WTC11 (cell line): ENCODE measurements around the gene SCUBE1. TPM values are rescaled to one million over a fixed set of nuclear protein-coding genes. Genes with fewer than 3 reads are reported as not detected.

ENCODE experiments used
- ATAC-seq: fragments of 200-7000 bp; cut with Tn5 transposase; 2 replicates; pipeline ENCODE4 v1.10.0; 2021; ENCODE audit warnings: mild to moderate bottlenecking, moderate library complexity
- CTCF ChIA-PET: fragments of 300-600 bp; sonication (Branson Sonifier 250); formaldehyde crosslinking; loops from one replicate; lab custom pipeline; 2021; ENCODE audit warnings: antibody characterized with exemption; lab: Charles Lee
- POLR2A ChIA-PET: fragments of 350-600 bp; sonication (Branson Sonifier 250); formaldehyde crosslinking; loops from one replicate; lab custom pipeline; 2021; ENCODE audit warnings: antibody characterized with exemption; lab: Charles Lee
- DNase-seq: peaks from one replicate; pipeline ENCODE4 v3.0.0; 2021; ENCODE audit warnings: low spot score
- H3K27ac Mint-ChIP-seq: 2 replicates; pipeline ENCODE4 v1.8.0; 2021; ENCODE audit warnings: mixed read lengths
- H3K27me3 Mint-ChIP-seq: 2 replicates; pipeline ENCODE4 v1.8.0; 2021; ENCODE audit warnings: low read depth, mild to moderate bottlenecking, moderate library complexity, mixed read lengths
- H3K36me3 Mint-ChIP-seq: 2 replicates; pipeline ENCODE4 v1.8.0; 2021; ENCODE audit warnings: mixed read lengths
- H3K4me1 Mint-ChIP-seq: 2 replicates; pipeline ENCODE4 v1.8.0; 2022; ENCODE audit warnings: mixed read lengths
- H3K4me3 Mint-ChIP-seq: 2 replicates; pipeline ENCODE4 v1.8.0; 2021; ENCODE audit warnings: mild to moderate bottlenecking, moderate library complexity, mixed read lengths
- H3K9me3 Mint-ChIP-seq: 2 replicates; pipeline ENCODE4 v1.8.0; 2021; ENCODE audit warnings: mixed read lengths
- AR ChIP-seq: fragments of 250-450 bp; sonication (Bioruptor Pico); IDR thresholded peaks from 2 replicates; pipeline ENCODE4 v1.9.0; 2021; ENCODE audit warnings: mild to moderate bottlenecking
- CBFB ChIP-seq: sonication (generic); formaldehyde crosslinking; IDR thresholded peaks from 2 replicates; pipeline ENCODE4 v1.8.1; 2022; ENCODE audit warnings: mild to moderate bottlenecking, low read depth, missing genetic modification reagents
- CREM ChIP-seq: sonication (generic); formaldehyde crosslinking; IDR thresholded peaks from 2 replicates; pipeline ENCODE4 v1.8.1; 2022; ENCODE audit warnings: mild to moderate bottlenecking, missing genetic modification reagents, moderate library complexity
- ESRRA ChIP-seq: sonication (generic); formaldehyde crosslinking; IDR thresholded peaks from 2 replicates; pipeline ENCODE4 v1.8.1; 2022; ENCODE audit warnings: mild to moderate bottlenecking, missing genetic modification reagents, borderline replicate concordance
- ETV6 ChIP-seq: sonication (generic); formaldehyde crosslinking; IDR thresholded peaks from 2 replicates; pipeline ENCODE4 v1.8.1; 2022; ENCODE audit warnings: mild to moderate bottlenecking, missing genetic modification reagents
- FOXK1 ChIP-seq: sonication (generic); formaldehyde crosslinking; IDR thresholded peaks from 2 replicates; pipeline ENCODE4 v1.8.0; 2022; ENCODE audit warnings: mild to moderate bottlenecking, moderate library complexity, missing genetic modification reagents
- GABPB1 ChIP-seq: sonication (generic); formaldehyde crosslinking; IDR thresholded peaks from 2 replicates; pipeline ENCODE4 v1.8.1; 2023; ENCODE audit warnings: mild to moderate bottlenecking, missing genetic modification reagents
- GTF2I ChIP-seq: fragments of 250-450 bp; sonication (Bioruptor Pico); conservative IDR thresholded peaks from 2 replicates; pipeline ENCODE4 v1.4.0; 2021; ENCODE audit warnings: mild to moderate bottlenecking
- HMGA2 ChIP-seq: fragments of 250-450 bp; sonication (Bioruptor Pico); IDR thresholded peaks from 2 replicates; pipeline ENCODE4 v1.4.0; 2021; ENCODE audit warnings: mild to moderate bottlenecking, moderate library complexity
- IRF1 ChIP-seq: sonication (generic); formaldehyde crosslinking; IDR thresholded peaks from 2 replicates; pipeline ENCODE4 v1.8.0; 2023; ENCODE audit warnings: missing genetic modification reagents
- IRF2 ChIP-seq: sonication (generic); formaldehyde crosslinking; IDR thresholded peaks from 2 replicates; pipeline ENCODE4 v1.8.0; 2022; ENCODE audit warnings: low read depth, missing genetic modification reagents, borderline replicate concordance
- KAT7 ChIP-seq: sonication (generic); formaldehyde crosslinking; IDR thresholded peaks from 2 replicates; pipeline ENCODE4 v1.8.1; 2023; ENCODE audit warnings: missing genetic modification reagents, mild to moderate bottlenecking, borderline replicate concordance
- MLX ChIP-seq: sonication (generic); formaldehyde crosslinking; IDR thresholded peaks from 2 replicates; pipeline ENCODE4 v1.8.1; 2023; ENCODE audit warnings: mild to moderate bottlenecking, missing genetic modification reagents, moderate library complexity
- NR3C1 ChIP-seq: sonication (generic); formaldehyde crosslinking; conservative IDR thresholded peaks from 2 replicates; pipeline ENCODE4 v1.8.1; 2023; ENCODE audit warnings: low read depth, mild to moderate bottlenecking, missing genetic modification reagents
- TEAD1 ChIP-seq: sonication (generic); formaldehyde crosslinking; IDR thresholded peaks from 2 replicates; pipeline ENCODE4 v1.8.0; 2022; ENCODE audit warnings: mild to moderate bottlenecking, missing genetic modification reagents
- ZNF121 ChIP-seq: sonication (generic); formaldehyde crosslinking; IDR thresholded peaks from 2 replicates; pipeline ENCODE4 v1.8.0; 2023; ENCODE audit warnings: missing genetic modification reagents
- total RNA-seq: library from RNA; stranded (reverse); gene quantifications from 3 replicates; pipeline ENCODE4 v1.2.3, GENCODE V29; 2021
- TF ChIP-seq, protein P1 (sequence below): fragments of 250-450 bp; sonication (Bioruptor Pico); IDR thresholded peaks from 2 replicates; pipeline ENCODE4 v1.8.0; 2021; ENCODE audit warnings: mild to moderate bottlenecking
- TF ChIP-seq, protein P2 (sequence below): sonication (generic); formaldehyde crosslinking; IDR thresholded peaks from 2 replicates; pipeline ENCODE4 v1.8.1; 2023; ENCODE audit warnings: mild to moderate bottlenecking, moderate library complexity, missing genetic modification reagents
- TF ChIP-seq, protein P3 (sequence below): sonication (generic); formaldehyde crosslinking; IDR thresholded peaks from 2 replicates; pipeline ENCODE4 v1.8.1; 2022; ENCODE audit warnings: mild to moderate bottlenecking, moderate library complexity, missing genetic modification reagents
- TF ChIP-seq, protein P4 (sequence below): fragments of 250-450 bp; sonication (Bioruptor Pico); conservative IDR thresholded peaks from 2 replicates; pipeline ENCODE4 v1.9.0; 2021; ENCODE audit warnings: mild to moderate bottlenecking
- TF ChIP-seq, protein P5 (sequence below): sonication (generic); formaldehyde crosslinking; IDR thresholded peaks from 2 replicates; pipeline ENCODE4 v1.8.0; 2022; ENCODE audit warnings: missing genetic modification reagents

SCUBE1 gene
- total RNA-seq, 1 experiment from 2014 or later: 6.9 TPM

GRCh38 chr22:43377548-43377895 lies 34.4 kb upstream of the SCUBE1 start:
- Mint-ChIP-seq H3K4me1 (no peaks in the 10 kb centered on the region), H3K36me3 (no peaks in the 10 kb centered on the region), H3K4me3 (no peak overlapping the region), H3K27ac (no peak overlapping the region), H3K9me3 (peaks cover 10% of the 10 kb centered on the region), H3K27me3 (peaks cover 9% of the 10 kb centered on the region; the same call in 1 of the 2 replicates)
- DNase-seq (no peak), ATAC-seq (no peak)
- TF ChIP-seq CREM (CRISPR knock-in tag): no peak
- no peak for TF ChIP-seq AR (CRISPR knock-in tag)
- TF ChIP-seq CBFB (CRISPR knock-in tag): no peak
- no peak for TF ChIP-seq ZNF121 (CRISPR knock-in tag)
- TF ChIP-seq KAT7: no peak
- no peak for TF ChIP-seq MLX (CRISPR knock-in tag)
- TF ChIP-seq GTF2I: no peak
- no peak for TF ChIP-seq ESRRA (CRISPR knock-in tag)
- TF ChIP-seq, protein P1, sequence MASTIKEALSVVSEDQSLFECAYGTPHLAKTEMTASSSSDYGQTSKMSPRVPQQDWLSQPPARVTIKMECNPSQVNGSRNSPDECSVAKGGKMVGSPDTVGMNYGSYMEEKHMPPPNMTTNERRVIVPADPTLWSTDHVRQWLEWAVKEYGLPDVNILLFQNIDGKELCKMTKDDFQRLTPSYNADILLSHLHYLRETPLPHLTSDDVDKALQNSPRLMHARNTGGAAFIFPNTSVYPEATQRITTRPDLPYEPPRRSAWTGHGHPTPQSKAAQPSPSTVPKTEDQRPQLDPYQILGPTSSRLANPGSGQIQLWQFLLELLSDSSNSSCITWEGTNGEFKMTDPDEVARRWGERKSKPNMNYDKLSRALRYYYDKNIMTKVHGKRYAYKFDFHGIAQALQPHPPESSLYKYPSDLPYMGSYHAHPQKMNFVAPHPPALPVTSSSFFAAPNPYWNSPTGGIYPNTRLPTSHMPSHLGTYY (CRISPR knock-in tag): no peak
- TF ChIP-seq, protein P2, sequence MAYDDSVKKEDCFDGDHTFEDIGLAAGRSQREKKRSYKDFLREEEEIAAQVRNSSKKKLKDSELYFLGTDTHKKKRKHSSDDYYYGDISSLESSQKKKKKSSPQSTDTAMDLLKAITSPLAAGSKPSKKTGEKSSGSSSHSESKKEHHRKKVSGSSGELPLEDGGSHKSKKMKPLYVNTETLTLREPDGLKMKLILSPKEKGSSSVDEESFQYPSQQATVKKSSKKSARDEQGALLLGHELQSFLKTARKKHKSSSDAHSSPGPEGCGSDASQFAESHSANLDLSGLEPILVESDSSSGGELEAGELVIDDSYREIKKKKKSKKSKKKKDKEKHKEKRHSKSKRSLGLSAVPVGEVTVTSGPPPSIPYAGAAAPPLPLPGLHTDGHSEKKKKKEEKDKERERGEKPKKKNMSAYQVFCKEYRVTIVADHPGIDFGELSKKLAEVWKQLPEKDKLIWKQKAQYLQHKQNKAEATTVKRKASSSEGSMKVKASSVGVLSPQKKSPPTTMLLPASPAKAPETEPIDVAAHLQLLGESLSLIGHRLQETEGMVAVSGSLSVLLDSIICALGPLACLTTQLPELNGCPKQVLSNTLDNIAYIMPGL (CRISPR knock-in tag): no peak
- TF ChIP-seq, protein P3, sequence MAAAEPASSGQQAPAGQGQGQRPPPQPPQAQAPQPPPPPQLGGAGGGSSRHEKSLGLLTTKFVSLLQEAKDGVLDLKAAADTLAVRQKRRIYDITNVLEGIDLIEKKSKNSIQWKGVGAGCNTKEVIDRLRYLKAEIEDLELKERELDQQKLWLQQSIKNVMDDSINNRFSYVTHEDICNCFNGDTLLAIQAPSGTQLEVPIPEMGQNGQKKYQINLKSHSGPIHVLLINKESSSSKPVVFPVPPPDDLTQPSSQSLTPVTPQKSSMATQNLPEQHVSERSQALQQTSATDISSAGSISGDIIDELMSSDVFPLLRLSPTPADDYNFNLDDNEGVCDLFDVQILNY: no peak
- no peak for TF ChIP-seq NR3C1
- CTCF ChIA-PET: interaction anchor here (1.3 to 3.4 kb wide), 4 partner anchors 31 to 149 kb away, joined by 3 to 14 read pairs (median 9); no protein-coding TSS in a partner anchor
- POLR2A ChIA-PET: interaction anchor here (1.3 kb wide), 1 partner anchor 14 kb away, joined by 4 read pairs; no protein-coding TSS in a partner anchor

- no peak overlapping the region for H3K4me3 Mint-ChIP-seq
- H3K9me3 Mint-ChIP-seq: peaks cover 10% of the 10 kb centered on the region
- peaks cover 9% of the 10 kb centered on the region; the same call in 1 of the 2 replicates for H3K27me3 Mint-ChIP-seq
- CTCF ChIA-PET: interaction anchor here (1.3 to 3.4 kb wide), 4 partner anchors 31 to 149 kb away, joined by 3 to 14 read pairs (median 9); no protein-coding TSS in a partner anchor
- POLR2A ChIA-PET: no interaction called here
- DNase-seq: no peak
- no peak overlapping the region for H3K27ac Mint-ChIP-seq
- H3K4me1 Mint-ChIP-seq: no peaks in the 10 kb centered on the region
- no peak for ATAC-seq
- H3K36me3 Mint-ChIP-seq: no peaks in the 10 kb centered on the region
- TF ChIP-seq HMGA2 (no peak), TEAD1 (no peak), GABPB1 (CRISPR knock-in tag) (no peak), ETV6 (CRISPR knock-in tag) (no peak), IRF2 (CRISPR knock-in tag) (no peak), FOXK1 (CRISPR knock-in tag) (no peak), IRF1 (no peak)
- TF ChIP-seq, protein P4, sequence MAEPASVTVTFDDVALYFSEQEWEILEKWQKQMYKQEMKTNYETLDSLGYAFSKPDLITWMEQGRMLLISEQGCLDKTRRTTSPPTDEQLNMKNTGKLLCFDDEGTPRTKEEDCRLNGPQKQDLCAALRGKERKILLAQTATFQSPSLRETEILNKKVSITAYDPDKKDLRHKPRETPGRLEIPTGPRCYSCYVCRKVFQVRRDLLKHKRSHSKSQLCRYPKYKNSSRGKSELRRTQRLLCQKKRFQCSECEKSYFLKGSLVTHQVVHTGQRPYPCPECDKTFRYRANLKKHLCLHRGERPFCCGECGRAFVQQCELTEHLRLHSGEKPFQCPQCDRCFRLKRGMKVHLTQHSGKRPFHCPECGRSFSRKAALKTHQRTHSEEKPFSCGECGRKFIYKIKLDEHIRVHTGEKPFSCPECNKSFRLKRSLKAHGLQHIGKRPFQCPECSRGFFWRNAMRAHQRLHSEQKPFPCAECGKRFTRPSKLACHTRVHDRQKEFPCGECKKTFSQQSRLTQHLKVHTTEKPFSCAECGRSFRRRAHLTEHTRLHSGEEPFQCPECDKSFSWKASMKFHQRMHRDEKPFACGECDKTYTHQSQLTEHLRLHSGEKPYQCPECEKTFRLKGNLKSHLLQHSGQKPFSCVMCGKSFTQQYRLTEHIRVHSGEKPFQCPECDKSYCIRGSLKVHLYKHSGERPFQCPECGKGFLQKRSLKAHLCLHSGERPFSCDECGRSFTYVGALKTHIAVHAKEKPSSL (CRISPR knock-in tag): no peak
- TF ChIP-seq, protein P5, sequence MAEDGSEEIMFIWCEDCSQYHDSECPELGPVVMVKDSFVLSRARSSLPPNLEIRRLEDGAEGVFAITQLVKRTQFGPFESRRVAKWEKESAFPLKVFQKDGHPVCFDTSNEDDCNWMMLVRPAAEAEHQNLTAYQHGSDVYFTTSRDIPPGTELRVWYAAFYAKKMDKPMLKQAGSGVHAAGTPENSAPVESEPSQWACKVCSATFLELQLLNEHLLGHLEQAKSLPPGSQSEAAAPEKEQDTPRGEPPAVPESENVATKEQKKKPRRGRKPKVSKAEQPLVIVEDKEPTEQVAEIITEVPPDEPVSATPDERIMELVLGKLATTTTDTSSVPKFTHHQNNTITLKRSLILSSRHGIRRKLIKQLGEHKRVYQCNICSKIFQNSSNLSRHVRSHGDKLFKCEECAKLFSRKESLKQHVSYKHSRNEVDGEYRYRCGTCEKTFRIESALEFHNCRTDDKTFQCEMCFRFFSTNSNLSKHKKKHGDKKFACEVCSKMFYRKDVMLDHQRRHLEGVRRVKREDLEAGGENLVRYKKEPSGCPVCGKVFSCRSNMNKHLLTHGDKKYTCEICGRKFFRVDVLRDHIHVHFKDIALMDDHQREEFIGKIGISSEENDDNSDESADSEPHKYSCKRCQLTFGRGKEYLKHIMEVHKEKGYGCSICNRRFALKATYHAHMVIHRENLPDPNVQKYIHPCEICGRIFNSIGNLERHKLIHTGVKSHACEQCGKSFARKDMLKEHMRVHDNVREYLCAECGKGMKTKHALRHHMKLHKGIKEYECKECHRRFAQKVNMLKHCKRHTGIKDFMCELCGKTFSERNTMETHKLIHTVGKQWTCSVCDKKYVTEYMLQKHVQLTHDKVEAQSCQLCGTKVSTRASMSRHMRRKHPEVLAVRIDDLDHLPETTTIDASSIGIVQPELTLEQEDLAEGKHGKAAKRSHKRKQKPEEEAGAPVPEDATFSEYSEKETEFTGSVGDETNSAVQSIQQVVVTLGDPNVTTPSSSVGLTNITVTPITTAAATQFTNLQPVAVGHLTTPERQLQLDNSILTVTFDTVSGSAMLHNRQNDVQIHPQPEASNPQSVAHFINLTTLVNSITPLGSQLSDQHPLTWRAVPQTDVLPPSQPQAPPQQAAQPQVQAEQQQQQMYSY (CRISPR knock-in tag): no peak
Observed at GRCh38 chr22:43376765-43377547, 33.8 kb upstream of the SCUBE1 start.
